Renal cortex interstitium (tissue), 11 donors: ENCODE results near the gene HPD. TPM values are rescaled to one million over a fixed set of nuclear protein-coding genes. Genes with fewer than 3 reads are reported as not detected.
A peak's percentile ranks its signal among the peaks of the same experiment; 100 is the strongest.
"Not testable (repeated sequence)": the region's sequence is repeated elsewhere in the genome, so short reads cannot be mapped to it uniquely, and the experiment has no call there.

Experiments used
- DNase-seq, 11 donors: peaks; one replicate each; pipeline ENCODE4 v3.0.0-alpha.2; 2013; ENCODE audit warnings: low read depth in 9 of 11, low spot score in 4 of 11; ENCODE audit errors: extremely low read depth in 1 of 11
- polyA plus RNA-seq, 3 donors: library from polyadenylated mRNA; unstranded; fragments of 120-200 nt; gene quantifications; one replicate each; pipeline ENCODE4 v1.2.1, GENCODE V29; 2013; ENCODE audit not compliant: insufficient read length in 3 of 3

Gene HPD
- polyA plus RNA-seq, 3 donors: 3.2 to 5.0 (median 3.5) TPM

GRCh38 chr12:121873216-121873569 lies 14.5 kb upstream of the HPD start:
- no peak for DNase-seq

DNA sequence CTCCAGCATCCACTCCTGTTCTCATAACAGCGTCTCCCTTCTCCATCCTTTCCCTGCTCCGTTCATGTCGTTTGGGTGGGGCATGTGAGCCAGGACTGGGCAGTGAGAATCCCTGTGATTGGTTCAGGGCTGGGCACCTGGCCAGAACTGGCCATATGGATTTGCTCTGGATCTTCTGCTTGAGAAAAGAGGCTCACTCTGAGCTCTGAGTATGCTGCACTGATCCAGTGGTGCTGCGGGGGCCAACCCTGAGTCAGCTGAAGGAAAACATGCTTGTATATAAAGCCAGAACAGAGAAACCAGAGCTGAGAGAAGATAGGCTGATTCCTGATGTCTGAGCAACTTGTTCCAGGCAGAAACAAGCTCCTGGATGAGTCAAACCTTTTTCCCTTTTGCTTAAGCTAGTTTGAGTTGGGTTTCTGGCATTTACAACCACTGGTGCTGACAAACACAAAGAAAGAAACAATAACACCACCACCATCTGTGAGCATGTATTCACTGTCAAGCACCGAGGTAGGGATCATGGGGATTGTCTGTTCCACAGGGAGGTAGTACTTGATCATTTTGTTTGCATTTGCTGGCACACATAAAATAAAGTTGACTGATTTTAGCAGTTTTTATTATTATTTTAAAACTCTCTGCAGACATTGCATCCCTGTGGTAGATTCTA lies 14.0 kb upstream of the HPD start:
- peak in 5 of 11 donors; percentile 47 to 77 (median 66) for DNase-seq

- no peak for DNase-seq
Observed at GRCh38 chr12:121871467-121871866, 12.8 kb upstream of the HPD start.

DNA sequence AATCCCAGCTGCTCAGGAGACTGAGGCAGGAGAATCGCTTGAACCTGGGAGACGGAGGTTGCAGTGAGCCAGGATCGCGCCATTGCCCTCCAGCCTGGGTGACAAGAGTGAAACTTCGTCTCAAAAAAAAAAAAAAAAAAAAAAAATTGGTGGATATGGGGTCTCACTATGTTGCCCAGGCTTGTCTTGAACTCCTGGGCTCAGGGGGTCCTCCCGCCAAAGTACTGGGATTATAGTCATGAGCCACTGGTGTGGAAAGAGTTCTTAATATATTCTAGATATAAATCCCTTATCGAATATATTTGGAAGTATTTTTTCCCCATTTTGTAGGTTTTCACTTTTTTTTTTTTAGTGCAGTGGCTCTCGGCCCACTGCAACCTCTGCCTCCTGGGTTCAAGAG lies 10.6 kb upstream of the HPD start:
- DNase-seq: not testable (repeated sequence)

DNA sequence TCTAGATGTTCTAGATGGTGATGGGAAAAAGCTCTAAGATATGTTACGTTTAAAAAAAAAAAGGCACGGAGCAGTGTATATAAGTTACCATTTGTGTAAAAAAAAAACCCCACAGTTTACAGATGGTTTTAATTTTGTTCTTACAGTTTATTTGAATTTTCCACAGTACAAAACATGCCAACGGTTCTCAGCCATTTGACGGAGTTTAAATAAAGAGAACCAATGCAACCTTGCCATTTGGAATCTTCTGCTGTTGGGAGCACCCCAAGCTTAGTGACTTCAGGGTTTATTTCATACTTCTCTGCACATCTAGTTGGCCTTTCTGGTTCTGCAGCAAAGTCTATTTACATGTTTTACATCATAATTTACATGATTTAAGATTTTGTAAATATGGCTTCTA lies 7.7 kb upstream of the HPD start:
- DNase-seq: no peak

- peak in 2 of 11 donors; percentile 15 to 31 for DNase-seq
Observed at GRCh38 chr12:121861636-121862254, 3.1 kb upstream of the HPD start.

GRCh38 chr12:121860699-121861098 lies 2.0 kb upstream of the HPD start:
- DNase-seq: not testable (repeated sequence)

- DNase-seq: no peak
Observed at GRCh38 chr12:121860257-121860656, 1.6 kb upstream of the HPD start.

DNA sequence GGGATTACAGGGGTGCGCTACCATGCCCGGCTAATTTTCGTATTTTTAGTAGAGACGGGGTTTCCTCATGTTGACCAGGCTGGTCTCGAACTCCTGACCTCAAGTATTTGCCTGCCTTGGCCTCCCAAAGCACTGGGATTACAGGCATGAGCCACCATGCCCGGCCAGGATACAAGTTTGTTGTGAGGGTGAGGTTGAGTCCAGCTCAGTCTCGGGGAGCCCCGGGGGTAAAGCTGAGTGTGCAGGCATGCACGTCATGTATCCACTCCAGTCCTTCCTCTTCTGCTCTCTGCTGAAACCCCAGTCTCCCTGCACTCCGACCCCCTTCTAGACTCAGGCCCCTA lies 369 bp downstream of the HPD start:
- no peak for DNase-seq

- no peak for DNase-seq
Observed at GRCh38 chr12:121857322-121858246, 1.1 kb downstream of the HPD start.

- DNase-seq: not testable (repeated sequence)
Observed at GRCh38 chr12:121852392-121852791, 6.3 kb downstream of the HPD start.

- no peak for DNase-seq
Observed at GRCh38 chr12:121849665-121850064, 9.0 kb downstream of the HPD start.

DNA sequence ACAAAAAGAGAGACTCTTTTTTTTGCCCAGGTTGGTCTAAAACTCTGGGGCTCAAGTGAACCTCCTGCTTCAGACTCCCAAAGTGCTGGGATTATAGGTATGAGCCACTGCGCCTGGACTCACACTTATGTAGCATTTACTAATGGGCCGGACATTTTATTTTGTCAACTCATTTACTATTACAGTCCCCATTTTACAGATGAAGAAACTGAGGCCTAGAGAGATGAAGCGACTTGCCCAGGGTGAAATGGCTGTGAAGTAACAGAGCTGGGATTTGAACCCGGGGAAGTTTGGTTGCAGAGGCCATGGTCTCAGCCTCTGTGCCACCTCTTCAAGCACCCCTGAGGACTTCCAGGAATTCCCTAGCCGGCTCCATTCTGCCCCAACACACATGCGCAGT lies 9.4 kb downstream of the HPD start:
- DNase-seq: no peak

GRCh38 chr12:121845701-121846100 lies 13.0 kb downstream of the HPD start:
- no peak for DNase-seq

GRCh38 chr12:121843236-121843982 lies 15.2 kb downstream of the HPD start:
- no peak for DNase-seq

GRCh38 chr12:121839993-121840761 lies 18.5 kb downstream of the HPD start:
- no peak for DNase-seq

- DNase-seq: peak; percentile 89 to 97 (median 94)
Observed at GRCh38 chr12:121839106-121839992, 19.3 kb downstream of the HPD start.

- DNase-seq: no peak
Observed at GRCh38 chr12:121838126-121838525, 20.5 kb downstream of the HPD start.
